Gastroesophageal sphincter (tissue), 4 donors: ENCODE data around the gene DEFB128. TPM values are rescaled to one million over a fixed set of nuclear protein-coding genes. Genes with fewer than 3 reads are reported as not detected.
"Not testable (repeated sequence)": the region's sequence is repeated elsewhere in the genome, so short reads cannot be mapped to it uniquely, and the experiment has no call there.

Experiments
- ATAC-seq: fragments of 150-250 bp; one replicate; pipeline ENCODE4 v1.9.1; 2016; ENCODE audit warnings: mild to moderate bottlenecking, moderate library complexity
- H3K27ac ChIP-seq, 4 donors: fragments of 200-600 bp; sonication (generic) in 3 of 4; 1 replicate in 3 of 4; 2 replicates in 1 of 4; pipeline ENCODE4 v1.5.1; 2016 to 2019
- H3K27me3 ChIP-seq: fragments of 200-600 bp; sonication (generic); one replicate; pipeline ENCODE4 v1.5.1; 2019
- H3K36me3 ChIP-seq, 2 donors: fragments of 200-600 bp; sonication (generic); one replicate each; pipeline ENCODE4 v1.5.1; 2019; ENCODE audit warnings: control low read depth in 1 of 2
- H3K4me1 ChIP-seq, 3 donors: fragments of 200-600 bp; sonication (generic); 1 replicate in 2 of 3; 2 replicates in 1 of 3; pipeline ENCODE4 v1.5.1; 2016 to 2019; ENCODE audit warnings: control low read depth in 2 of 3
- H3K4me3 ChIP-seq, 2 donors: fragments of 200-600 bp; sonication (generic); one replicate each; pipeline ENCODE4 v1.5.1; 2019; ENCODE audit warnings: mild to moderate bottlenecking in 1 of 2, moderate library complexity in 1 of 2
- H3K9me3 ChIP-seq, 3 donors: fragments of 200-600 bp; sonication (generic); one replicate each; pipeline ENCODE4 v1.5.1; 2017 to 2019; ENCODE audit warnings: control low read depth in 2 of 3
- CTCF ChIP-seq, 4 experiments: fragments of 200-600 bp in 2 of 4; fragments of 450-650 bp in 2 of 4; sonication (generic) in 1 of 4; IDR thresholded peaks; one replicate each; pipeline ENCODE4 v1.5.1; 2017 to 2019; ENCODE audit warnings: antibody characterized with exemption in 4 of 4, mild to moderate bottlenecking in 2 of 4, moderate library complexity in 2 of 4
- EP300 ChIP-seq: sonication (generic); formaldehyde crosslinking; IDR thresholded peaks from one replicate; pipeline ENCODE4 v1.6.1; 2017; ENCODE audit warnings: antibody characterized with exemption, mild to moderate bottlenecking
- POLR2A ChIP-seq, 2 donors: fragments of 450-650 bp; IDR thresholded peaks; one replicate each; pipeline ENCODE4 v1.6.1; 2017; ENCODE audit warnings: antibody characterized with exemption in 2 of 2, mild to moderate bottlenecking in 2 of 2, moderate library complexity in 1 of 2
- POLR2AphosphoS5 ChIP-seq: sonication (generic); formaldehyde crosslinking; IDR thresholded peaks from one replicate; pipeline ENCODE4 v1.6.1; 2017; ENCODE audit warnings: antibody characterized with exemption
- WGBS, 2 donors: methylation state at CpG; one replicate each; pipeline ENCODE4 v1.1.5; 2018; ENCODE audit warnings: low coverage in 1 of 2; 5-methylcytosine and 5-hydroxymethylcytosine counted together
- total RNA-seq, 4 donors: library from RNA; depleted of rRNA; stranded (reverse); fragments of >200 nt; gene quantifications; one replicate each; pipeline ENCODE4 v1.1.0, GENCODE V29; 2016

The DEFB128 gene
- total RNA-seq, 4 donors from 2014 or later = not detected

GRCh38 chr20:215796-216195 is 26.3 kb upstream of the DEFB128 start:
- H3K4me1 ChIP-seq = no peaks in the 10 kb centered on the region
- no peak overlapping the region for H3K4me3 ChIP-seq
- 22% methylated on average over 1 of the region's 1 CpG; no CpG with 5 or more reads in 1 of the 2 donors for WGBS, 2 donors
- no peak for TF ChIP-seq POLR2AphosphoS5
- no peak for TF ChIP-seq EP300
- TF ChIP-seq POLR2A (IDR thresholded peaks at IDR 0.05) = no peak
- no peak for TF ChIP-seq CTCF (IDR thresholded peaks at IDR 0.05)
- ATAC-seq = no peak
- H3K27ac ChIP-seq = no peak overlapping the region
- no peaks in the 10 kb centered on the region for H3K36me3 ChIP-seq
- no peaks in the 10 kb centered on the region for H3K9me3 ChIP-seq
- H3K27me3 ChIP-seq = peaks cover 45% of the 10 kb centered on the region

GRCh38 chr20:214383-214782 is 24.9 kb upstream of the DEFB128 start:
- Histone ChIP-seq H3K9me3 (no peaks in the 10 kb centered on the region), H3K4me3 (no peak overlapping the region), H3K27me3 (peaks cover 35% of the 10 kb centered on the region), H3K27ac (no peak overlapping the region), H3K36me3 (no peaks in the 10 kb centered on the region), H3K4me1 (no peaks in the 10 kb centered on the region)
- ATAC-seq = no peak
- WGBS, 2 donors = 55 to 64% methylated on average over 2 of the region's 2 CpGs
- TF ChIP-seq CTCF (IDR thresholded peaks at IDR 0.05) (no peak), POLR2A (IDR thresholded peaks at IDR 0.05) (no peak), EP300 (no peak), POLR2AphosphoS5 (no peak)

- no peak overlapping the region for H3K27ac ChIP-seq
- H3K27me3 ChIP-seq = peaks cover 4% of the 10 kb centered on the region
- no peaks in the 10 kb centered on the region for H3K36me3 ChIP-seq
- no peak for ATAC-seq
- 43 to 49% methylated on average over 3 to 7 of the region's 7 CpGs for WGBS, 2 donors
- TF ChIP-seq EP300 (no peak), CTCF (IDR thresholded peaks at IDR 0.05) (no peak), POLR2AphosphoS5 (no peak)
- H3K4me3 ChIP-seq = no peak overlapping the region
- H3K9me3 ChIP-seq = no peaks in the 10 kb centered on the region
- no peaks in the 10 kb centered on the region for H3K4me1 ChIP-seq
These were observed 21.4 kb upstream of the DEFB128 start for GRCh38 chr20:210809-211502.

- no peaks in the 10 kb centered on the region for H3K27me3 ChIP-seq
- no peak for TF ChIP-seq POLR2AphosphoS5
- TF ChIP-seq CTCF (IDR thresholded peaks at IDR 0.05) = peak in 2 of 4 experiments; percentile 43 to 50
- H3K4me3 ChIP-seq = no peak overlapping the region
- H3K4me1 ChIP-seq = no peaks in the 10 kb centered on the region
- WGBS, 2 donors = 10 to 20% methylated on average over 5 of the region's 5 CpGs
- H3K9me3 ChIP-seq = no peaks in the 10 kb centered on the region
- ATAC-seq = peak; percentile 43
- no peaks in the 10 kb centered on the region for H3K36me3 ChIP-seq
- H3K27ac ChIP-seq = no peak overlapping the region
These were observed 19.5 kb upstream of the DEFB128 start for GRCh38 chr20:208942-209566.

- H3K27me3 ChIP-seq, H3K36me3 ChIP-seq, H3K27ac ChIP-seq, ATAC-seq, H3K4me1 ChIP-seq, H3K9me3 ChIP-seq, H3K4me3 ChIP-seq: not testable (repeated sequence)
- WGBS, 2 donors = 65 to 80% methylated on average over 2 to 3 of the region's 4 CpGs
These were observed 14.1 kb upstream of the DEFB128 start for GRCh38 chr20:203630-204029.
